ENCODE results near the gene PCBP3. TPM values are rescaled to one million over a fixed set of nuclear protein-coding genes. Genes with fewer than 3 reads are reported as not detected.

PCBP3 gene
- total RNA-seq, 1 experiment from 2014 or later = 10.9 TPM

- H3K23me2 ChIP-seq (ENCODE audit: insufficient read length, low read depth, low read length, poor library complexity, severe bottlenecking) = peaks cover 29% of the 10 kb centered on the region
- no peak overlapping the region for H3K56ac ChIP-seq (ENCODE audit: insufficient read length, low read depth, low read length)
- Mint-ChIP-seq H3K27ac (no peak overlapping the region), H3K9me3 (no peaks in the 10 kb centered on the region; a peak in 1 of 5 replicates), H3K36me3 (ENCODE audit: insufficient read depth in 1 of 3, low read depth in 3 of 3) (no peaks in the 10 kb centered on the region; a peak in 1 of 7 replicates), H3K4me1 (peaks cover 21 to 25% of the 10 kb centered on the region in 2 experiments), H3K27me3 (ENCODE audit: low read depth) (peaks cover 11% of the 10 kb centered on the region), H3K4me3 (peak overlapping the region; percentile 67 to 83)
- H2AFZ ChIP-seq (ENCODE audit: low read length) = no peak overlapping the region
- H3K27me3 ChIP-seq (ENCODE audit: insufficient read depth, low read length) = no peaks in the 10 kb centered on the region; the same call in 1 of the 2 replicates
- H3K4me1 ChIP-seq (ENCODE audit: insufficient read depth, low read length) = no peaks in the 10 kb centered on the region; the same call in 1 of the 2 replicates
- H3K14ac ChIP-seq (ENCODE audit: insufficient read depth, low read length) = no peak overlapping the region
- H3K9me3 ChIP-seq (ENCODE audit: control insufficient read depth, low read depth, low read length) = no peaks in the 10 kb centered on the region
- no peaks in the 10 kb centered on the region for H3K79me1 ChIP-seq (ENCODE audit: insufficient read depth, low read depth, low read length, poor library complexity, severe bottlenecking)
- H2BK5ac ChIP-seq (ENCODE audit: insufficient read length, low read length) = no peak overlapping the region
- H3K23ac ChIP-seq (ENCODE audit: insufficient read length, low read depth, low read length) = no peak overlapping the region
- H4K20me1 ChIP-seq (ENCODE audit: control insufficient read depth, insufficient read depth, insufficient read length) = no peaks in the 10 kb centered on the region
- H2BK12ac ChIP-seq (ENCODE audit: insufficient read length, low read depth, low read length) = no peak overlapping the region
- H3K4ac ChIP-seq (ENCODE audit: low read depth, low read length) = no peak overlapping the region
- no peak overlapping the region for H2AK5ac ChIP-seq (ENCODE audit: insufficient read length, low read length)
- H3K4me2 ChIP-seq (ENCODE audit: insufficient read depth, insufficient read length, low read length) = peak overlapping the region; percentile 41
- H3K9ac ChIP-seq (ENCODE audit: extremely low read depth, insufficient read length, low read length) = no peak overlapping the region
- no peak for TF ChIP-seq CTCF (conservative IDR thresholded peaks at IDR 0.05)
- H2BK15ac ChIP-seq (ENCODE audit: low read depth, low read length) = no peak overlapping the region
- no peak overlapping the region for H3K18ac ChIP-seq (ENCODE audit: insufficient read length, low read depth, low read length)
- no peak overlapping the region for H4K8ac ChIP-seq (replicated peaks; ENCODE audit: insufficient read length, low read depth, low read length)
- H4K91ac ChIP-seq (ENCODE audit: insufficient read length, low read depth, low read length) = no peak overlapping the region
- DNase-seq = peak; percentile 41
- no peak overlapping the region for H2BK20ac ChIP-seq (ENCODE audit: low read depth, low read length, poor library complexity, severe bottlenecking)
- H3K27ac ChIP-seq (ENCODE audit: insufficient read length, low read depth, low read length) = no peak overlapping the region
- WGBS (ENCODE audit: extremely low coverage, insufficient read length, low lambda C conversion rate) = no CpG with 5 or more reads among the region's 11 CpGs
- no peak overlapping the region for H4K5ac ChIP-seq (ENCODE audit: insufficient read length, low read depth, low read length)
- no peak overlapping the region for H3T11ph ChIP-seq (ENCODE audit: low read length)
- no peaks in the 10 kb centered on the region for H3K79me2 ChIP-seq (ENCODE audit: insufficient read depth, low read length)
- H2BK120ac ChIP-seq (ENCODE audit: low read depth, low read length, poor library complexity, severe bottlenecking) = no peak overlapping the region
These were observed 333.3 kb downstream of the PCBP3 start for GRCh38 chr21:45976701-45977311.
